ENCODE measurements around the gene GPR85.
"Not testable (repeated sequence)": the region's sequence is repeated elsewhere in the genome, so short reads cannot be mapped to it uniquely, and the experiment has no call there.

Gene GPR85

DNA sequence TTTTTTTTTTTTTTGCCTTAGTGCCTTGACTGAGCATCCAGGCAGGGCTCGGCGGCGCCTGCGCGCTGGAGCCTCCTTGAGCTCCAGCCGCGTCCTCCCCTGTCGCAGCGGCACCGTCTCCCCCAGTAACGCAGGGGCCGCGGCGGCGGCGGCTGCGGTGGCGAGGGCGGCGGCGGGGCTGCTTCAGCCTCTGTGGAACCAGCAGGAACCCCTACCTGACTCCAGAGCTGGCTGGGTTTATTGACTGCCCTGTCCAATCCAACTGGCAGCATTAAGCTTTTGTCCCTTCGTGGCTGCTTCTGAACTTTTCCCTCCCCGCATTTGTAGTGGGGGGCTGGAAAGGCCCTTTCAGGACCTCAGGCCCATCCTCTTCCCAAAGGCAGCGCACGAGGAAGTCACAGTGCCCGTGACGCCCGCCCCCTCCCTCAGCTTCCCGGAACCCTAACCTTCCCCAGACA lies at the start of gene GPR85:
Gene GPR85, minus strand, starts transcription at position 397 of the 458 bp plus-strand sequence. CDS start 2,106 bp downstream, outside the sequence.
- in situ Hi-C loops (cut with MboI; ENCODE audit: low sequenced_read_pairs) = no loop called here

DNA sequence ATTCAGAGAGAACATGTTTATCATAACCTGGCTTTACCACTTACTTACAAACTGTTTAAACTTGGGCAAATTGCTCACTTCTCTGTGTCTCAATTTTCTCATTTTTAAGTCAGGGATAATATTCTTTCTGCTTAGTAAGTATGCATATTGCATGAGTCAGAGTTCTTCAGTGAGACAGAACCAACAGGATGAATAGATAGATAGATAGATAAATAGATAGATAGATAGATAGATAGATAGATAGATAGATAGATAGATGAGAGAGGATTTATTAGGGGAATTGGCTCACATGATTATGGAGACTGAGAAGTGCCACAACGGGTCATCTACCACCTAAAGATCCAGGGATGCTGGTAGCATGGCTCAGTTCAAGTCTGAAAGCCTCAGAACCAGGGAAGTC lies 47.4 kb upstream of the GPR85 start:
- in situ Hi-C loops (cut with MboI; ENCODE audit: low sequenced_read_pairs) = no loop called here

DNA sequence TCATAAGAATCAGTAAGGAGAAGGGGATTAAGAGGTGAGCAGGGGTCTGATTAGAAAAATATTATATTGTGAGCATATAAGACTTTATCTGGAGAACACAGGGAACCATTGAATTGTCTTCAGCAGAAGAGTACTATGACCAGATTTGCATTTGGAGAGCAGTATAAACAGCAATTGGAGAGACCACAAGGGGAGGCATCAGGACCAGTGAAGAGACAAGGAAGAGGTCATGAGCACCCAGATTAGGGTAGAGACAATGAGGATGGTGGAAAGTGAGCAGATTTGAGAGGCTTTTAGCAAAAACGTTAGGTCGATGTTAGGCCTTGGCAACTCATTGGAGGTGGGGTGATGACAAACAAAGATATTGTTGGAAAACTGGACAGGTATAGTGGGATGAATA lies 44.7 kb upstream of the GPR85 start:
- in situ Hi-C loops (cut with MboI; ENCODE audit: low sequenced_read_pairs) = no loop called here

GRCh38 chr7:113128031-113128430 lies 41.4 kb upstream of the GPR85 start:
- in situ Hi-C loops (cut with MboI; ENCODE audit: low sequenced_read_pairs) = no loop called here

DNA sequence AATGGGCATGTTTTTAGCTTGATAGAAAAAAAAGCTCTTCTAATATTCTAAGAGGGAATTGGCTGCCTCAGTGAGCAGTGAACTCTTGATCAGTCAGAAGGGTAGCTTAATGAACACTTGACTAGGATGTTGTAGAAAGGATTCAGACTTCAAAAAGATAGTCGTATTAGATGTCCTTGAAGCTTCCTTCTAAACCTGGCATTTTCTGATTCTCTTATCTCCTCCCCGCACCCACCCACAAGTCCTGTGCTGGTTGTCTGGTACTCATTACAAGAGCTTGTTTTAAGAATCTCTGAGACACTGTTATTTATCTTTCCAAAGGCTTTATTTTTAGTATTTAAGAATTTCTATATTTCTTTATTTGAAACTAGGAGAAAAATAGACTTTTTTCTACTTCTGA lies 39.1 kb upstream of the GPR85 start:
- in situ Hi-C loops (cut with MboI; ENCODE audit: low sequenced_read_pairs) = no loop called here

- in situ Hi-C loops (cut with MboI; ENCODE audit: low sequenced_read_pairs) = no loop called here
These were observed 36.1 kb upstream of the GPR85 start for GRCh38 chr7:113122744-113123143.

DNA sequence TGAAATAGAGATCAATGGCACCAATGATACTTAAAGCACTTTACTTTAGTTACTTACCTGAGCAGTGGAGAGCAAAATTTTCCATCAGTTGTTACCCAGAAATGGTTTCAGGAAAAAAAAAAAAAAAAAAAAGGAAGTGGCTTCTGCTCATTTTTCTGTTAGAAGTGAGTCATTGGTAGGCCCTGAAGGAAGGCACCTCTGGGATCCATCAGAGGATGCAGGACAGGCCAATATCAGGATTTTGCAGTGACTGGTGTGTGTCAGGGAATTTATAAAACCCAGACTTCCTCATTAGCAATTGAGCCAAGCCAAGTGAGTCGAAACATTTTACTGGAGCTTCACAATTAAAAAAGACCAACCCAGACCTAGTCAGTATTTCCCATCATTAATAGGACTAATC lies 34.0 kb upstream of the GPR85 start:
- in situ Hi-C loops (cut with MboI; ENCODE audit: low sequenced_read_pairs) = no loop called here

DNA sequence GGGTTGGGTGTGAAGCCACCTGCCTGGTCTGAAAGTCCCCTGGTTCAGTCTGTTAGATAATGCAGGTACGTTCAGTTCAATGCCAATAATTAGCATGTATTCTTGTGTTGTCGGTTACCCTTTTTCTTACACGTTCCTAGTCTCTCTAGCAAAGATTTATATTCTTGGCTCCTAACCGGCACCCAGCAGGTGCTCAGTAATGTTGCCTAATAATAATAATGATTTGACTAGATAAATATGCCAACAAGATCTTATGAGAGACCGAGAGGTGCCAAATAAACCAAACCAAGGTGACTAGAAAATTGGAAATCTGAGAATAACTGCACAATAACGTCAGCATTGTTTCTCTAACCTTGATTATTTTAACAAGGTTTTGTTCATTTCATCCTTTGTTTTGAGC lies 32.8 kb upstream of the GPR85 start:
- in situ Hi-C loops (cut with MboI; ENCODE audit: low sequenced_read_pairs) = no loop called here

GRCh38 chr7:113118074-113118959 lies 31.7 kb upstream of the GPR85 start, which contains the start of gene SMIM30:
Gene SMIM30 (minus strand): TSS chr7:113118554. CDS start chr7:113117578, 976 bp downstream.
- in situ Hi-C loops (cut with MboI; ENCODE audit: low sequenced_read_pairs) = no loop called here

DNA sequence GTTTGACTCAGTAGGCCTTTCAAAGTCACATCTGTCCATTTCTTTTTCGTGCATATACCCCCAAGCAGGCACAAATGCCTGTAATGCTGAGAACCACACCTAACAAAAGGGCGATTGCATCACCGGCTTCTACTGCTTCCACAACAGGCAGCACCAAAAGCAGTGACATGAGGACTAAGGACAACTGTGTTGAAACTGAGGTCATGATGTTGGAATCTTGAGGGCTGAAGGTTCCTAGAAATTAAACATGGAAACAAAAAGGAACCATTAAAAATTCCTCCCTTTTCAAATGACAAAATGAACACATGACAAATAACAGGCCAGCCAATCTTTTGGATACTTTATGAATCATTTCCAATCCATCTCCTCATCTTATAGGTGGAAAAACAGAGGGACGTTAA lies 30.7 kb upstream of the GPR85 start:
- in situ Hi-C loops (cut with MboI; ENCODE audit: low sequenced_read_pairs) = not testable (repeated sequence)

GRCh38 chr7:113113912-113114311 lies 27.3 kb upstream of the GPR85 start:
- in situ Hi-C loops (cut with MboI; ENCODE audit: low sequenced_read_pairs) = no loop called here

GRCh38 chr7:113109718-113110117 lies 23.1 kb upstream of the GPR85 start:
- in situ Hi-C loops (cut with MboI; ENCODE audit: low sequenced_read_pairs) = no loop called here

GRCh38 chr7:113100121-113100603 lies 13.5 kb upstream of the GPR85 start:
- in situ Hi-C loops (cut with MboI; ENCODE audit: low sequenced_read_pairs) = no loop called here

- in situ Hi-C loops (cut with MboI; ENCODE audit: low sequenced_read_pairs) = no loop called here
These were observed 12.8 kb upstream of the GPR85 start for GRCh38 chr7:113099284-113099919.

DNA sequence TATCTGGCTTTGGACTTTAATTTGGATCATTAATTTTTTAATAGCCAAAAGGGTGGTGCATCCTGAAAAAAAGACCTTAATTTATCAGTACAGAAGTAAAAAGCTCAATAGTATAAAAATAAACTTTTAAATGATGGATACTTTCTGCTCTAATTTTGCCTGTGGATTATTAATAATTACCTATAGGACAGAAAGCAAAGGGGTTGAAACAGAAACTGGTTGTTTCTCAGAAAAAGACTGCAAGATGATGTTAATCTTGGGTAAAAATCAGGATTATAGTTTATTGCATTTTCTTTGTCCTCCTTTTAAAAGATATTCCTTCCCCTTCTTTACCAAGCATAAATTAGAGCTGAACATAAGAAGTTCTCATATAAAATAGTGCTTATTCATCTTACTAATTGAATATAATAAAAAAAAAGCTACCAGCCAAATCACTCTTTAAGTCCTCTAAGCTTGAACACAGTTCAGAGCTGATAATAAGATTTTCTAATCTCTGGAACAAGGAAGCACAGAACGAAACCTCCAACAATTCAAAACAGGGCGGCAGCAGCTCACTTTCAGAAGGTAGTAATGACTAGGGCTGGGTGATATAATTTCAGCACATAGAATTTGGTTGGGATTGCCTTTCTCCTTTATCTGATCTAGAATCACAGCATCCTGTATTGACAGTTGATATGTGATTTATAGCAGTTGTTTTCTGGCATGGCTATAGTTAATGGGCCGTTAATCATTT lies 8.1 kb upstream of the GPR85 start:
- in situ Hi-C loops (cut with MboI; ENCODE audit: low sequenced_read_pairs) = no loop called here

- in situ Hi-C loops (cut with MboI; ENCODE audit: low sequenced_read_pairs) = no loop called here
These were observed 6.9 kb upstream of the GPR85 start for GRCh38 chr7:113093561-113093960.

GRCh38 chr7:113092762-113093161 lies 6.1 kb upstream of the GPR85 start:
- in situ Hi-C loops (cut with MboI; ENCODE audit: low sequenced_read_pairs) = no loop called here

GRCh38 chr7:113087071-113087998 lies 708 bp upstream of the GPR85 start:
- in situ Hi-C loops (cut with MboI; ENCODE audit: low sequenced_read_pairs) = no loop called here

- in situ Hi-C loops (cut with MboI; ENCODE audit: low sequenced_read_pairs) = no loop called here
These were observed 741 bp downstream of the GPR85 start for GRCh38 chr7:113085781-113086390.
